NCI-H2081 (cell line): ENCODE results near the gene IDH3G.
"Not testable (repeated sequence)": the region's sequence is repeated elsewhere in the genome, so short reads cannot be mapped to it uniquely, and the experiment has no call there.

Source experiments
- DNase-seq, 2 experiments: peaks; one replicate each; lab custom pipeline; 2025; lab: John Stamatoyannopoulos, UW

The IDH3G gene

DNA sequence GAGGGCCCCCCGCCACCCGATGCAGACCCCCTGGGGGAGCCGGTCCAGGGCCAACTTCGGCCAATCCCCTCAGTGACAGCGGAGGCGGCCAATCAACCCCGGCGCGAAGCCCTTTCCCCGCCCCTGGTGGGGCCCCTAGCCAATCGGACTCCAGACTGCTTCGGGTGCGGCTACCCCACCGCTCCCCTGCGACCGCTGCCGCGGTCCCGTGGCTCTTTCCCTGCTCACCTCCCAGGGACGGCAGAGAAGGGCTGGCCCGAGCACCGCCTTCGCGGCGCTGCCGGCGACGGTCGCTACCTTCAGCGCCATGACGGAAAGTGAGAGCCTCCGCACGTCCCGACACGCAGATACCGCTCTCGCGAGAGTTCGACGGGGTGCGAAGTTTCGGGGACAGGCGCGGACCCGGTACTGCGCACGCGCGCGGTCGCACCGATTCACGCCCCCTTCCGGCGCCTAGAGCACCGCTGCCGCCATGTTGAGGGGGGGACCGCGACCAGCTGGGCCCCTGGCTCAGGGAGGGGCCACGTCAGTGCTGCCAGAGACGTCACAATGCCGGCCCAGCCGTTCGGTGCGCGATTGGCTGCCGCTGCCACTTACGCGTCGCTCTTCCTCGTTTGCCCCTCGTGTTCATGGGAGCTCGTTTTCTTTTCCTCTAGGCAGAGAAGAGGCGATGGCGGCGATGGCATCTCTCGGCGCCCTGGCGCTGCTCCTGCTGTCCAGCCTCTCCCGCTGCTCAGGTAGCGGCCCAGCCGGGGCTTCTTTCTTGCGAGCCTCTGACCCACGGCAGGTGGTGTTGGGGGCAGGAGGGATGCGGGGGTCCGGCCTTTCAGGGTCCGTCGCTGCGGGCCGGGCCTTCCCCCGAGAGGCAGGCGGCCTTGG is at the start of gene IDH3G, which contains the start of gene SSR4:
TSS of gene IDH3G (minus strand) at position 358 of the 879 bp plus-strand sequence. CDS start at position 309, 49 bp downstream.
TSS of gene SSR4 (plus strand) at position 651 of the 879 bp plus-strand sequence. CDS start at position 671, 20 bp downstream.
- peak; percentile 83 to 90 for DNase-seq

DNA sequence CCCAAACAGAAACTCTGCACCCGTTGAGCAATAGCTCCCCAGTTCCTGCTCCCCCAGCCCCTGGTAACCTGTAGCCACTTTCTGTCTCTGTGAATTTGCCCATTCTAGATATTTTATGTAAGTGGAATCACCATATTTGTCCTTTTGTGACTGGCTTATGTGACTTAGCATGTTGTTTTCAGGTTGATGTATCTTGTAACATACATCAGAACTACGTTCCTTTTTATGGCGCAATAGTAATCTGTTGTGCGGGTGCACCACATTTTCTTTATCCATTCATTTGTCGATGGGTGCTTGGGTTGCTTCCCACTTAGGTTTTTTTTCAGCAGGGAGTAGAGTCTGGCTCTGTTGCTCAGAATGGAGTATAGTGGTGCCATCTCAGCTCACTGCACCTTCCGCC is 42.7 kb upstream of the IDH3G start:
- no peak for DNase-seq

DNA sequence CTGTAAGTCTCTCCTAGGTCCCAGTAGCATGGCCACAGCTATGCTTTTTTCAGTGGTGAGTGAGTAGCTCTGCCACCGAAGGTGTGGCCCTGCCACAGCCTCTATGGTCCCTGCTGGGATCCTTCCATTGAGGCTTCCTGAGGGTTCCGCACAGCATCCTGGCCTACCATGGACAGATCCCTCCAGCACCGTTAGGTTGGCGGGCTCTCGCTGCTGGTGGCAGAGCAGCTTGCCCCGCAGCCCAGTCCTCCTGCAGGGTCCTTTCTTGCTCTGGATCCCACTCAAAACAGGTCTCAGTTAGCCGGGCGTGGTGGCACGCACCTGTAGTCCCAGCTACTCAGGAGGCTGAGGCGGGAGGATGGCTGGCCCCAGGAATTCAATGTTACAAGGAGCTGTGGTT is 38.6 kb upstream of the IDH3G start:
- DNase-seq: no peak

DNA sequence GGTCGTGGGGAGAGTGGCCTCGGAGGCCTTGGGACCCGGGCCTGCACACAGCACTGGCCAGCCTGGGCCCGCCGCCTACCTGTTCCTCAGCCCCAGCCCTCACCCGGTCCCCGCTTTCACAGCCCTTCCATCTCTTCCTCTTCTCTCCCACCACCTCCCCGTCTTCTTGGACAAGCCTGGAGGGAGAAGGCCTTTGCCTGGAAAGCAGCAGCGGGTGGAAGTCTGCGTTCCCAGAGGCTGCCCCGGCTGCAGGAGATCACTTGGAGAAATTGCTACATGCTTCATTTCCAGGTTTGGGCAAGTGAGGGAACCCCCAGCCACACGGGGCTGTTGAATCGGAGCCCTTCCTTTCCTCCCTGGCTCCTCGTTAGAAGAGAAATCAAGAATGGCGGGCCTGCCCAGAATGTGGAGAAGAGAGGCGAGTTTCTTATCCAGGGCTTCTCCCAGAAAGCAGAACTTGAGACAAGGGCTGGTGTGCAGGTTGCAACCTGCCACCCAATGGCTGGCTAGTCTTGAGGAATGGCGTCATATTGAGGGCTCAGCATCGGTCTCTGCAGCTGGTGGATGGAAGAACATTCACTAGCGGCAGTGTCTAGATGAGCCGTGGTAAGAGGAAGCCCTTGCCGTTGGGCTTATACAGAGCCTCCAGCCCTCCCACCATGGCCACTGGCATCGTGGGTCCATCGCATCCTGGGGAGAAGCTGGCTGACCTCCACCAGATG is 37.4 kb upstream of the IDH3G start:
- DNase-seq: no peak

DNA sequence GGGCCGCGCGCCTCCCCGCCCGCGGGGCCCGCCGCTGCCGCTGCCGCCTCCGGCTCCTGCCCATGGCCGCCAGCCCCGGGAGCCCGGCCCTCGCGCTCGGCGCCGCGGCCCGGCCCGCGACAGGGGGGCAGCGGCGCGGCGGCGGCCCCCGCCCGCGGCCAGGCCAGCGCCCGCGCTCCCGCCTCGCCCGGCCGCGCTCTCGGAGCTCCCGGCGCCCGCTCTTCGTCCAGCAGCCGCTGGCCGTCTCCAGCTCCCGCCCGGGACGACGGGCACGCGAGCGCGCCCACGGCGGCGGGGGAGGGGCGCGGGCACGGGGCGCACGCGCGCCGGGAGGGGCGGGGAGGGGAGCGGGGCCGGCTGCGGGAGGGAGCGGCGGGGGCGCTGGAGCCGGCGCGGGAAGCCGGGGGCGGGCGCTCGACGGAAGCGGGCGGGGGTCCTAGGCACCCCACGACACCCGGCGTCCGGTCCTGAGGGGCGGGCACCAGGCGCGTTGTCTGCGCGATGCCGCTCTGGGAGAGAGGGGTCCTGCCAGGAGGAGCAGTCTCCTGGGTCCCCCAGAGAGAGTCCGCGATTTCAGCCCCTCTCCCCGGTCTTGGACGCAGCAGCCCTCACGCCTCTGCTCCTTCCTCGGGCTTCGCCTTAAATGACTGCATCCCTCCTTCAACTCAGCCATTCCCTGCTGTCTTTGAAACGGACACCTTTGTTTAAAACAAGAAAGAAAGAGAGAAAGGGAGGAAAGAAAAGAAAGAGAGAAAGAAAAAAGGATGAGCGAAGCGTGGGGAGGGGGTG is 36.7 kb upstream of the IDH3G start:
- DNase-seq: no peak

DNA sequence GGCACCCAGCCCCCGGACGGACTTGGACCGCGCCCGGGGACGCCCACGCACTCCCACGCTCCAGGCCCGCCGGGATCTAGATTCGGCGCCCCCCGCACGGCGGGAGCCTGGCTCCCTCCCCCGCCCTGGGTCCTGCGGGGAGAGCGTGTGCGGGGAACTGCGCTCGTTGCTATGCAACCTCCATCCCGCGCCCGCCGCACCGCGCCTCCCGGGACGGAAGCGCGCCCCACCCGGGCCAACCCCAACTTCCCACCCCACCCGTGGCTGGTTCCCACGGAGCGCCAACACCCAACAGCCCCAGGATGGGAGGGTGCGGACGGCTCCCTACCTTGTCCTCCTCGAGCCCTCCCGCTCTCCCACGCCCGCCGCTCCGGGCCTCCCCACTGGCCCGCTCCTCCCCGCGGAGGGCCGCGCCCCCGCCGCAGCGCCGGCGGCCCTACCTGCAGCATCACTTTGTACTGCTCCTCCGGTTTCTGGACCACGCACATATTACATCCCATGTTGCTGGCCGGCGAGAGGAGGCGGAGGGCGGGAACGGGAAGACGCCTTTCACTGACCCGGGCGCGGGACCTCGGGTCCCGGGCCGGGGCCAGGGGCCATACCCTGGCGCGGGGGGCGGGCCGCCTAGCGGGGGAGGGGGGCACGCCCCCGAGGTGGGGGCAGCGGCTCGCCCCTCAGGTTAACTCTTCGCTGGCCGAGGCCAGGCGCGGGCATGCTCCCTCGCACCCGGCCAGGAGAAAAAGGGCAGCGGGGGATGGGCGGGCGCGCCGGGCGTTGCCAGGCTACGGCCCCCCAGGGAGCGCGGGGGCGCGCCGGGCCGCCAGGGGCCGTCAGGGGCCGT is 35.8 kb upstream of the IDH3G start, which contains the start of gene PDZD4:
TSS of gene PDZD4 (minus strand) at position 746 of the 841 bp plus-strand sequence. CDS start at position 500, 246 bp downstream.
- DNase-seq: no peak

DNA sequence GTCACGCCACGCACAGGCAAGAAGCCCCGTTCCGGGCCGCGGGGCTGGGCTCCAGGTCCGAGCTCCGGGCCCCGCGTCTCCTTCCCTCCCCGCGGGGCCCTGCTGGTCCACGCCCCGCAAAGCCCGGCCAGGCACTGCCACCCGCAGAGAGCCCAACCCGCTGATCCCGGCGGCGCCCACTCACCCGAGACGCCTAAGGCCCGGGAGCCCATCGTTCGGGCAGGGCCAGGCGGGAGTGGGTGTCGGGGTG is 35.3 kb upstream of the IDH3G start:
- DNase-seq: no peak

DNA sequence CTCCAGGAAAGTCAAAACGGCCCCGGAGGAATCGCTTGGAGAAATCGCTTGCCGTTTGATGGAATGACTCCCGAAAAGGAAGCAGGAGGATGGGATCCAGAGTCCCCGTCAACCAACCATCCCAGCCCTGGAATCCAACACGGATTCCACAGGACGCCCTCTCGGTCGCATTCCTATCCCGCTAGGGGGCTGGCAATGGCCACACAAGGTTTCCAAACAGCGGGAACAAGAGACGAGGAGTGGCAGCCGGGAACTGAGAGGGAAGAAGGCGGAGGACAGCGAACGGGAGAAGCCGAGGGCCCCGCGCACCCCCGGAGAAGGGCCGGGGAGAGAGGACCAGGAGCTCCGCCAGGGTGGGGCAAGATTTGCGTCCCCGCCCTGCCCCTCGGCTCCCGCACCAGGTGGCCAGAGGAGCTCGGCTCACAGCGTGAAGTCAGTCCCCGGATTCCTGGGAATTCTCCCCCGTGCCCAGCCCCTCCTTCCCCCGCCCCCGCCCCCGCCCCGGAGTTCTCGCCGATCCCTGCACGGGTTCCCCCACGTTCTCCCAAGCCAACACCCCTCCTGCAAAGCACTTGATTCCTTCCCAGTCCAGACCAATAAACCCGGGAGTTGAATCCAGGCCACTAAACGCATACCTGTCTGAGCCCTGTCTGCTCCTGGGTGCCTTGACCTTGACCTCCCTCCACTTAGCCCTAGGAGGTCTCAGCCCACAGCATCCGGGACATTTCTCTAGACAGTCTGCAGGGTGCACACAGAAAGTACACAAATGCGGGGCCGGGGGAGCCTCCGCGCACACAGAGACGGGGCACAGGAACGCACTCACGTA is 34.8 kb upstream of the IDH3G start:
- DNase-seq: no peak

DNA sequence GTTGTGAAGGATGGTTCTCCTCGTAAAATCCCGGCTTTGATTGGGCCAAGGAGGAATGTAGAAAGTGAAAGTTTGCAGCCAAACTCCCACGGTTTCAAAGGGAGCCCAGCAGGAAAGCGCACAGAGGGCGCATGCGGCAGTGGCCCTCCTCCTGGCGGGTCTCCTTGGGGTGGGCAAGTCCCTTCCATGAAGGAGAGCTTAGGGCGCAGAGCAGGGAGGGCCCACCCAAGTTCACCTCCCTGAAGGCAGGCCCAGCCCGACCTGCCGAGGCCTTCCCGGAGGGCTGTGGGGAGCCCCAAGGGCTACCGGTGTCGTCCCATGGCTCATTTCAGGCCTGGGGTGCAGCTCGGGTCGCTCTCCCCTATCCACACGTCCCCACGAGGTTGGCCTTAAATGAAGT is 34.1 kb upstream of the IDH3G start:
- no peak for DNase-seq

DNA sequence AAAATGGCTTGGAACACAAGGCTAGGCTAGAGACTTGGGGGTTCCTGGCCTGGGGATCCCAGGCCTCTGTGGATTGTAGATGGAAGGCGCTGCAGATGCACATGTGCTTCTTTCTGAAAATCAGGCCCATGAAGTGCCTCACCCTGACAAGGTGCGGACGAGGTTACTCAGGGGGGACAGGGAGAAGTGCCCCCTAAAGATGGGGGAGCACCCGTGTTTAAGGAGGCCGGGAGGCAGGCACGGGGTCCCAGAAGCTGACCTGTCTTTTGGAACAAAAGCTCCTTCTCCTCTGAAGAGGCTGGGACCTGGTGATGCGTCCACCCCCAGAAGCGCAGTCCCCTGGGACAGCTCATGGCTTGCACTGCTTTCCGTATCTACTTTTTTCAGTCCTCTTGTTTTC is 33.7 kb upstream of the IDH3G start:
- DNase-seq: no peak

DNA sequence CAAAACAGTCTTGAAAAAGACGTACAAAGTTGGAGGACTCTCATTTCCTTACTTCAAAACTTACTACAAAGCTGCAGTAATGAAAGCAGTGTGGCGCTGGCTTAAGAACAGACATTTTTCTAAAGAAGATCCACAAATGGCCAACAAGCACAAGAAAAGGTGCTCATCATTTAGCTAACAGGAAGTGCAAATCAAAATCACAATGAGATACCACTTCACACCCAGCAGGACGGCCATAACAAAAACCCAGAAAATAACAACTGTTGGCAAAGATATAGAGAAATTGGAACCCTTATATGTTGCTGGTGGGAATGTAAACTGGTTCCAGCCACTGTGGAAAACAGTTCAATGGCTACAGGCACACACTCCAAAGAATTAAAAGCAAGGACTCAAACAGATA is 32.8 kb upstream of the IDH3G start:
- no peak for DNase-seq

DNA sequence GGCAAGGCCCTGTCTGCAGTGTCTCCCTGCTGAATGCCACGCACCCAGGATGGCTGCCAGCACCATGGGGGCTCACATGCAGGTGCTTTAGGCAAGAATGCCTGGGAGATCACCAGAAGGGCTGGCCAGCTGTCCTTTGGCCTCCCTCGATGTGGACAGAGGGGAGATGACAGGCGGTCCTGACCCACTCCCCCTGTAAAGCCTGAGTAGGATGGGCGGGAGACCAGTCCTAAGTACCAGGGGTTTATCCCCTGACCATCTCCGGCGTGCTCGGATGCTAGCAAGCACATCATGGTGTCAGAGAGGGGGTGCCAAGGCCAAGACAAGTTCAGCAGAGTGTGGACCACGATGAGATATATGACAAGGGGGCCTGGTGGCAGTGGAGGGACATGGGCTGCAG is 30.9 kb upstream of the IDH3G start:
- DNase-seq: no peak

DNA sequence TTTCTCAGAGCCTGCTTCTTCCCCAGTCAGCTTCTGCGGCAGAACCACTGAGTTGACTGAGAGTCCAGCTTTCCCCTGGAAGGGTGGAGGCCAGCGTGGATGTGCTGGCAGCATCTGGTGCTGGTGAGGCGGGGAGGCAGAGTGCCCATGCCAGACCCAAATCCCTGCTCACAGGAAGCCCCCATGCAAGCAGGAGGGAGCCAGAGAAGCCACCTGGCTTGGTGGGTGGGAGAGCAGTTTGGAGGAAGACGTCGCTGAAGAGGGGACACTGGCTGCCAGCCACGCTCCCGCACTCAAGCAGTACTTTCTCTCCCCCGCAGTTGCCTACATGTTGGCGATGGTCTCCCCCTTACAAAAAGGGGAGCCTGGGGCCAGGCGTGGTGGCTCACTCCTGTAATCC is 30.2 kb upstream of the IDH3G start:
- no peak for DNase-seq

DNA sequence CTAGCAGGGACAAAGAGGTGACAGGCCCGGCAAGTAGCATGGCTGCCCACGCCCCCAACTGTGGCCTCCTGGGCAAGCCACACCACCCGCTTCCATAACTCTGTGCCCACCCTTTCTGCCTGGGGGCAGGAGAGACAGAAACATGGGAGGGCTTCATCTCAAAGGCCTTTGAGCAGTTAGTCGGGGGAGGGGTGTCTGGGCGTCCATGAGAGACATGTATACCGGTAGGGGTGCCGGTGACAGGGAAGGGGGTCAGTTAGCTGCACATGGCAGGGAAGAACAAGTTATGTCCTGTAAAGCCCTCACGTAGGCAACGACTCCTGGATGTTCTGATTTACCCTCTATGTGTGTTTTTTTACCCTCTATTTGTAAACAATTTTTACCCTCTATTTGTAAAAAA is 26.9 kb upstream of the IDH3G start:
- DNase-seq: no peak

DNA sequence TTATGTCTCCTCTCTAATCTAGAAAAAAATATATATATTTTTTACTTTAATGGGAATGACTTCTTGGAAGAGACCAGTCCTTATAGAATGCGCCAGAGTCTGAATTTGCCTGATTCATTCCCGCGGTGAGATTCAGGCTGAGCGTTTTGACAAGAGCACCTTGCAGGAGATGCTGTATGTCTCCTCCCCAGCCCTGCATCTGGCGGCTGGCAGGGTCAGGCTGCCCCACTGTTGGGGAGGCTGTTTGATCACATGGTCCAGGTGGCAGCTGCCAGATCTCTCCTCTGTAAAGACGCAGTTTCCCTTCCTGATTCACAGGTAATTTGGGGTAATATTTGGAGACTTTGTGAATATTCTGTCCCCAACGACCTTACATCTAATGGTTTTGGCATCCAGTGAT is 26.4 kb upstream of the IDH3G start:
- DNase-seq: no peak

DNA sequence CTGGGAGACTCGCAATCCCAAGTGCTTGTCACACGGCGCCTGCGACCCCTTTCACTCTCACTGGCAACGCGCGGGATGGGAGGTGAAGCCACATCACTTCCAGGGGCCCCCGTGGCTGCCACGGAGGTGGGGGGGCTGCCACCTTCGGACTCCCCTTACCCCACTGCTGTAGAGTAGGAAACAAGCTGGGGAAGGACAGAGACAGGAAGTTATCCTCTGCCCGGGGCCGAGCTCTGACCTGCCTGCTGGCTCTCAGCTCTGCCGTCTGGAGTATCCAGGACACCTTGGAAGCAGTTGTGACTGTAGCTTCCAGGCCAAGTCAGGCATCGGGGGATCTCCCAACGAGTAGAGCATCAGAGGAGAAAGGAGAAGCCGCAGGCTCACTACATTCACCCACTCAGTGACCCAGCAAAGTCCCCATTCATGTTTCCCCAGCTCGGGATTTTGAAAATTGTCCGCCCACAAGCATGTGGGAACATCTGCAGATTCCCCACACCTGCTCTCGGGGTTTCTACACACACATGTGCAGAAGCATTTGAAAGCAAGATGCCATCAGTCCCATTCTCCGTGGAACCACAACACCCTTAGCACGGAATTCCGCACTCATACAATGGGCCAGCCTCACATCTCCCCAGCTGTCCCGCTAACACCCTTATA is 25.3 kb upstream of the IDH3G start:
- DNase-seq: no peak

DNA sequence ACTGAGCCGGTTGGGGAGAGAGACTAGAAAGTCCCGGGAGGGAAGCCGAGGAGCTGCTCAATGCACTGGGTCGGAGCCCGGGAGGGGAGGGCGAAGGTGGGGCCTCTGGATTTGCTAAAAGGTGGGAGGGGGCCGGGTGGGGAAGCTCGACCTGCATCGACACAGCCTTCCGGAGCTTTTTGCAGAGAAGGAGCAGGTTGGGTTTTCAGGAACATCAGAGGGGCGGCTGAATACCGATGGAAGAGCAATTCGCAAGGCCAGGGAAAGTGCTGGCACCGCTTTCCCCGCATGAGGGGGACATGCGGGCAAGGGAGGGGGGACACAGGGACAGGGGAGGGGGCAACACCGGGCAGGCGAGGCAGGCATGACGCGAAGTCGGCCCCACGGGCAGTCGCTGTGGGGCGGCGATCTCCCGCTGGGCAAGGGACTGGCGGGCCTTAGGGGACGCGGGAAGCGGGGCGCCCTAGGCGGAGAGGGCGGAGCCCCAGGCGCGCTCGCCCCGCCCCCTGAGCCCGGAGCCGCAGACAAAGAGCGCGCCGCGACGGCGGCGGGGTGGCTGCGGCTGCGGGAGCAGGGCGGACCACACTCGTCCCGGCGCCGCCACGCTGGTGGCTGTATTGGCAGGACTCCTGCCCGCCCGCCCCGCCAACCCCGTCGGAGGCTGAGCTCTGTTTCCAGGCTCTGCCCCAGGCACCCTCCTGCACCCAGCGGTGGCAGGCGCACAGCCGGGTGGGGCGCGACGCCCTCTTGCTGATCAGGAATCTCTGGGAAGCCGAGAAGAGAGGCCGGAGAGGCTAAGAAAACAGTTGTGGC is 24.6 kb upstream of the IDH3G start:
- peak; percentile 26 to 41 for DNase-seq

DNA sequence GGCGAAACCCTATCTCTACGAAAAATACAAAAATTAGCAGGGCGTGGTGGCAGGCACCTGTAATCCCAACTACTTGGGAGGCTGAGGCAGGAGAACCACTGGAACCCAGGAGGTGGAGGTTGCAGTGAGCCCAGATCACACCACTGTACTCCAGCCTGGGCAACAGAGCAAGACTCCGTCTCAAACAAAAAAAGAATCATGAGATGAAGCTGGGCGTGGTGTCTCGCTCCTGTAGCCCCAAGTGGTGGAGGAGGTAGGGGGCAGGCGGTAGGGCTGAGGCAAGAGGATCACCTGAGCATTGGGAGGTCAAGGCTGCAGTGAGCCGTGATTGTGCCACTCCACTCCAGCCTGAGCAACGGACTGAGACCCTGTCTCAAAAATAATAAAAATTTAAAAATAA is 23.9 kb upstream of the IDH3G start:
- DNase-seq: not testable (repeated sequence)
